Raji (cell line): ENCODE measurements around the gene AGPS.

Experiments used
- POLR2A ChIP-seq: IDR thresholded peaks from 2 replicates; pipeline ENCODE4 v1.6.1; 2011; ENCODE audit warnings: low read depth, low read length, control low read depth; ENCODE audit not compliant: insufficient read depth

AGPS gene

DNA sequence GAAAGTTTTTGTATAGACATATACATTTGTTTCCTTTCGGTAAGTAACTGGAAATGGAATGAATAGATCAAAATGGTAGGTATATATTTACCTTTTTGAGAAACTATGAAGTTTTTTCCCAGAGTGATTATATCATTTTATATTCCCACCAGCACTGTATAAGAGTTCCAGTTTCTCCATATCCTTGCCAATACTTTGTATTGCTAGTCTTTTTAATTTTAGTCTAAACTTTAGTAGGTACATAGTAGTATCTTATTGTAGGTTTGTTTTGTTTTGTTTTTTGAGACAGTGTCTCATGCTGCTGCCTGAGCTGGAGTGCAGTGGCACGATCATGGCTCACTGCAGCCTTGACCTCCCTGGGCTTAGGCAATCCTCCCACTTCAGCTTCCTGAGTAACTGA lies 56.6 kb downstream of the AGPS start:
- TF ChIP-seq POLR2A: no peak

DNA sequence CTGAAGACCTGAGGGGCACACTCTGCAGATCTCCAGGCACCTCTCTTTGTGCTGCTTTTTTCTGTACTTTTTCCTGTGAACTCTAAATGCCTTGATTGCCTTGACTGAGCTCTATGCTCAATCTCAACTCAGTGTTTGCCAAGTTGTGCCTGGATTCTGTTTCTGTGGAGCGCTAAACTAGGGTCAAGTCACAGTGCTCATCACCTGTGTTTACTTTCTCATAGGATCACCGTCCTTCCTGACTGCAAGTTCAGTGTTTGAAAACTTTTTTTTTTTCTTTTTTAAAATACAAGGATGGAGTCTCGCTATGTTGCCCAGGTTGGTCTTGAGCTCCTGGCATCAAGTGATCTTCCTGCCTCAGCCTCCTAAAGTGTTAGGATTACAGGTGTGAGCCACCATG lies 62.6 kb downstream of the AGPS start:
- TF ChIP-seq POLR2A: no peak

DNA sequence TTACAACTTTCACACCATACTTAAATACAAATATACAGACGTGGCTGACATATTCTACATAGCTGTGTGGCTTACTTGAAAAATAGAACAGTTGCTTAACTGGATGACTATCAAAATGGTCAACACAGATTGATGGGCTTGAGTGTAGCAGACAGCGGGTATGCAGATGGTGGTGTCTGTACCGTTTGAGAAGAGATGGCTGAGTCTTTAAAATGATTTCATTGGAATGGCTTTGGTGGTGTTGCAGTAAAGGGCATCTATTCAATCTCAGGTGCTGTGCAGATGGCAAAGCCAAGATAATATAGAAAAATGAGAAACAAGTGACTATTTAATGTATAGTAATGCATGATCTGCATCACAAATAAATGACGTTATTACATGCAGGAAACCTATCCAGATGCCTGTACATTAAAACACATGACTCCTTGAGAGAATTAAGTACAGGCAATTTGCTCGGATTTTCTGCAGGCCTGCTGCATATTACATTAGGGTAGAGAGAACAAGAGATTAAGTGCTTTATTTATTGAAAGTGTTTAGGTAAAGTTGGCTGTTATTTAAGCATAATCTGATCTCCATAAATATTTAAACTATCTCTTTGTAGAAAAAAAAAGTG lies 68.5 kb downstream of the AGPS start:
- TF ChIP-seq POLR2A: no peak

DNA sequence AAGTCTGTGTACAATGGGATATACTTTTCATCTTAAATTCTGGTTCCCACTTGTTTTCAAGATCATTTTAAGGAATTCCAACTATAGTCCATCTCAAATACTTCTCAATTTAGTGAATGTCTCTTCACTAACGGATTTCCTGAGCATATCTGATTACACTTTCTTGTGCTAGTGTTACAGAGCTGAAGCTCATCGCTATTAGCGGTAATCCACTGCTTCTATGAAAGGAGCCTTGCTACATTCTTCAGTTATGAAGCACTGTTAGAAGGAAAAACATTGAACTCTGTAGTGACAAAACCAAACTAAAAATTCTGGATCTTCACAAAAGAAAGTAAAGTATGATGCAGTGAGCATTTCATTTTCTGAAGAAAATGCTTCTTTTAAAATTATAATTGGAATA lies 72.0 kb downstream of the AGPS start:
- TF ChIP-seq POLR2A: no peak

DNA sequence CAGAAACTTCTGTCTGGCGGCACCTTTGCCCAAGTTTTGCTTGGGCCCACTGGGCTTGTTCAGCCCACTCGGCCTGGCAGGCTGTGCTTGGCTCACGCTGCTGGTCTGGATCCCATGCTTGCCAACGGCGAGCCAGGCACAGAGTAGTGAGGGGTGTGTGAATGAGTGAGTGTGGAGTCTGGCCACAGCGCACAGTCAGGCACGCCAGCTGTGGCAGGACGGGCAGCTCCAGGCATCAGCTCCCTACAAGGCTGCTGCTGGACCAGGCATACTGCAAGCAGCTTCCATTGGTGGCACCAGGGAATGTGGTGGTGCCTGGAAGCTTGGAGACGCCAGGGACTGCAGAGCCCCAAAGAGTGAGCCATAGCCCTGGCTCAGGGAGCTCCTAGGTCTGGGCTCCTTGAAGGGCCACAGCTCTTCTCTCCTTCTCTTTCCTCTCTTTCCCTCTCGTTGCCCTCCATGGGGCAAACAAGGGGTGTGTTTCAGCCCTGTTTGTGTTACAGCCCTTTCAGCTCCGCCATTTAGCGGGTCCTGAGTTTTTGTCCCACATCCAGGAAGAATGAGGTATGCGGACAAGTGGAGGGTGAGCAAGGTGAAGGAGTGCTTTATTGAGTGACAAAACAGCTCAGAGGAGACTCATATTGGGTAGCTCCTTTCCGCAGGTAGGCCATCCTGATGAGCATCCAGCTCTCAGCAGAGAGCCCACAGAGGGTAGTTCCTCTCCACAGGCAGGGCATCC lies 73.0 kb downstream of the AGPS start:
- TF ChIP-seq POLR2A: no peak

DNA sequence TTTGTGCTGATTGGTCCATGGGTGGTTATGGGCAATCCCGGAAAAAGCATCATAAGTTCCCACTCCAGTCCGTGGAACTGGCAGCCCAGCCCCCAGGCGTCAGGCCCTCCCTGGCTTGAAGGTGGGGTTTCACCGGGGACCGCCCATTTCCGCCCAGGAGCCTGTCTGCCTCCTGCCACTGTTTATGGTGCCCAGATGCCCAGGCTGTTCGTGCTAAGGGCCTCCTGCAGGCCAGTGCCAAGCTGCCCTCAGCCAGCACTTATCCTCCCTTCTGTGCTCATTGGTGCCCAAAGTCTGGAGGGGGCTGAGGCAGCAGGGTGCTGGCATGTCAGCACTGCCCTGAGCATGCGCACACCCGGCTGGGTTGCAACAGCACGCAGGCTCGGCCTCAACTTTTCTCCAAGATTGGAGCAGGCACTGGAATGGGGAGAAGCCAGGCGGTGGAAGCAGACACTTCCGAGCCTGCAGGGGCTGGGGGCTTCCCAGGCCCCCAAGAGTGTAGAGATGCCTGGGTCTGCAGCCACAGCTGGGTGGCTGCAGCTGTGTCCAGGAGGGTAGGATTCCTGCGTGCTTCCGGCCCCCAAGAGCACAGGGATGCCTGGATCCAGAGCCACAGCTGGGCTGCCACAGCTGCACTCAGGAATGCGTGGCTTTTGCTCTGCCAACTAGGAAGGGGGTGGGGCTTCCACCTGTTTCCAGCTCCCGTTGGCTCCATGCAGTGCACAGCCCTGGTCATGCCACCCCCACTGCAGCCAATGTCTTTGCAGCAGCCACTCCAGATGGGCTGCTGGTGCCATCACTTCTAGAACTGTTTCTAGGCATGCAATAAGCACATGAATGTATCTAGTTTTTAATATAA lies 74.0 kb downstream of the AGPS start:
- no peak for TF ChIP-seq POLR2A

DNA sequence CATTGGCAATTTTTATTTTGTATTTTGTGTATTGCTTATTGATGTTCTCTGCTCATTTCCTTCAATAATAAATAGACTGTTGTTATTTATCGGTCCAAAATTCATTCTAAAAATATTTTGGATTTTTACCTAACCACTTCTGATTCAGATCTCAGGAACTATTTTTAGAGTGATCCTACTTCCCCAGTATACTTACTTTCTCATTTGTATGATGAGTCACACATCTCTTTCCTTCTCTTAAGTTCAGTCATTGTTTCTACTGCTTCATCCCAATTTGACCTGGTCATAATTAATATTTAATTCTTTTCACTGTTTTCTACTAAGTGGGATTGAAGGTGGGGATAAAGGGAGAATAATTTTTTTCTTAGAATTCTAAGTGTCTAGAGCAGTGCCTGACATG lies 75.1 kb downstream of the AGPS start:
- no peak for TF ChIP-seq POLR2A

DNA sequence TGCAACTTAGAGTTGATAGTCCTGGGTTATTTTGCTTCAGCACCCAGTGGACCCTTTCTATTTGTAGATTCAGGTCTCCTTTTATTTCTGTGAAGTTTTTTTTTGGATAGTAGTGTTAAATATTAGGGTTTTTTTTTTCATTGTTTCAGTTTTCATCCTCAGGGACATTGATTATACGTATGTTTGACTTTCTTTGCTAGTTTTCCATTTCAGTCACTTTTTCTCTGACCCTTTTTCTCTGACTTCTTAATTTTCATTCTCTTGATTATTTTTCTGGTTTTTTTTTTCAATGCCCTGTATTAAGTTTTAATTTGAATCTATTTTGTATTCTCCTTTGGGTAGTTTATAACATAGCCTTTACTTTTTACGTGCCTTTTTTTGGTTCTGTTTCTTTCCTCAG lies 79.4 kb downstream of the AGPS start:
- TF ChIP-seq POLR2A: no peak

DNA sequence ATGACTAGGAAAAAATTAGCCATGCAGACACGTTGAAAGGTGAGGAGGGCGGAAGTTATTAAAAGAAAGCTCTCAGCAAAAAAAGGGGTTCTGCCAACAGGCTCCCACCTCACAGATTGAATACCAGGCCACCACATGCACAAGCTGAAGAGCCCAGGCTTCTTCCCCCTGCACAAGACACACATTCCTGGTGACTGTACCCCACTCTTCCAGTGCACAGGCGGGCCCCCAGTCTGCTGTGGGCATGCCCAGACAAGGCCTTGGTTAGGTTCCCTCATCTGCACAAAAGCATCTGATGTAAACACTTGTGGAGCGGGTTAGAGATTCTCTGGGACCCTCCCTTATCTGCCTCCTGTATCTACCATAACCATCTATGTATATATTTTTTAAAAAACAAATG lies 81.7 kb downstream of the AGPS start:
- TF ChIP-seq POLR2A: no peak

DNA sequence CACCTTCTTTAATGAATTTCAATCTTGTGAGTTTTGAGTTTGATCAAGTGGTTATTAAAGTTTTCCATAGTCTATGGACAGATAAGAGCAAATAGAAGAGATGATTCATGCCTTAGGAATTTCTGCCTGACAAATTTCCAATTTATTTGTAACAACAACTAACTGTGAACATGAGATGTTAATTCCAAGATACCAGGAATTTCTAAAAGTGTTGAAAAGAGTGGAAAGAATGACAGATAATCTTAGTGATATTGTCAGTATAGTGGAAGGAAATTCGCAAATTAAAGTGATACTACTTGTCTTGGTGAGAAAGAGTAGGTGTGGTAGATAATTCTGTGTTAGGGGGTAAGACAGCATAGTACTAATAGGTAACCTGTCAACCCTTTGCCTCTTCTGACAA lies 82.4 kb downstream of the AGPS start:
- TF ChIP-seq POLR2A: no peak

DNA sequence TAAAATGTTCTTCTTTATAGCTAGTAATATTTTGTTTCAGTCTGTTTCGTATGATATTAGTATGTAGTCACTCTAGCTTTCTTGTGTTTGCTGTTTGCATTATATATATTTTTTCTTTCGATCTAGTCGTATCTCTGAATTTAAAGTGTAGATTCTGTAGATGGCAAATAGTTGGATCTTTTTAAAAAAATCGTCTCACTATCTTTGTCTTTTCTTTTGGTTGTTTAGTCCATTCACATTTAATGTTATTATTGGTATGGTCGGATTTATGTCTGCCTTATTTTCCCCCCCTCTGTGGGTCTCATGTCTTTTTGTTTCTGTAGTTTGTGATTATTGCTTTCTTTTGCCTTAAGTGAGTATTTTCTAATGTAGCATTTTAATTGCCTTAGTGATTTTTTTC lies 84.3 kb downstream of the AGPS start:
- no peak for TF ChIP-seq POLR2A

DNA sequence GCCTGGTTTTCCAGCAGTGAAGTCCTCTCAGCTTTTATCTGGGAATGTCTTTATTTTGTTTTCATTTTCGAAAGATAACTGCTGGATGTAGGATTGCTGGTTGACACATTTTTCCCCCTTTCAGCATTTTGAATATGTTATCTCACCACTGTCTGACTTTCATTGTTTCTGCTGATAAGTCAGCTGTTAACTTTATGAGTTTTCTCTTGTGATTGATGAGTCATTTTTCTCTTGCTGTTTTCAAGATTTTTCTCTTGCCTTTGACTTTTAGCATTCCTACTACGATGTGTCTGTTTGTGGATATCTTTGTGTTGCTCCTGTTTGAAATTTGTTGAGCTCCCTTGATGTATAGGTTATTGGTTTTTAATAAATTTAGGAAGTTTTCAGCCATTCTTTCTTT lies 85.5 kb downstream of the AGPS start:
- no peak for TF ChIP-seq POLR2A

DNA sequence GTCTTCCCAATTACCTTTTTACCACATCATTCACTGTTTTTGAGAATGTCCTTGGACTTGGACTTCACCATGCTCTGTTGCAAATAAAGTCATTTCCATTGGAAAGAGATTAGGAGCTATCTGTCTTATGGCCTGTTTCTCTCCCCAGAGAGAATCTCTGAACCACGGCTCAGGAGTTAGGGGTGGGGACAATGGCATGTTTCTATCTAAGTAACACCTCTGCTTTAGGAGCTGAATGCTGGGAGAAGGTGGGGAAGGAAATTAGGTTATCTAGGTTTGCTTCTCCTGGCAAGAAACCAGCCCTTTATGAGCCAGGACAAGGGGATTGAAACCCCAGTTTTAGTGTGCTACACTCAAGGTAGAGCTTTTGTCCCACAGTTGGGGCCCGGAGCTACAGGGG lies 86.3 kb downstream of the AGPS start:
- no peak for TF ChIP-seq POLR2A

DNA sequence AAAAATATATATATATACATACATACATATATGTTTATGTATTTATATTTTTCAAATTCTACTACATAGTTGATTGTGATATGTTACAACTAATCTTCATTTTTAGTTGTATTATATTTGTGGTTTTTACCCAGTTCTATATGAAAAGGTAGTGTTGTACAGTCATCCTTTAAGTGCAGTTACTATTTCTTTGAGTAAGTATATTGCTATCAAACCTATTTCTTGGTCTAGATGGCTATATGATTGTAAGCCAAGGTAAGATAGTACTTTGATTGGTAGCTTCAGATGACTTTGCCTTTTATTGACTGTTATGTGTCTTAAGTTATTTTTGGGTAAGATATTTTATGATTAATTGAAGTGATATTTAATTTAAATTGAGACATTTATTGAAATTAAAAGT lies 89.6 kb downstream of the AGPS start:
- no peak for TF ChIP-seq POLR2A

DNA sequence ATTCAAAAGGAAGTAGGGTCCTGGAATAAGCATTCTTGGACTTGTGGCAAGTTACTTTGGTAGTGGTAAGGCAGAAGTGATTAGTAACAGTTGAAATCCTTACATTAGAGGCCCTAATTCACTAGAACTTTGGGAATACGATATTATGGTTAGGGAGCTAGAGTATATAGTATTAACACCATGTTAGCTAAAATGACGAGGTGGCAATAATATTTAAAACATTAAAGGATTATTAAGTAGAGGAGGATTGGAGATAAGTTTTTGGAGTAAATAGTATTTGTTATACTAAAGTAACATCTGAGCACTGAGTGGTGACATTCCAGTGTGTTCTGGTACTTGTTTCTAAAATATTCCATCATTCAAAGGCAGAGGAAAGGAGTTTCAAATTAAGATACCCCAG lies 91.0 kb downstream of the AGPS start:
- no peak for TF ChIP-seq POLR2A

DNA sequence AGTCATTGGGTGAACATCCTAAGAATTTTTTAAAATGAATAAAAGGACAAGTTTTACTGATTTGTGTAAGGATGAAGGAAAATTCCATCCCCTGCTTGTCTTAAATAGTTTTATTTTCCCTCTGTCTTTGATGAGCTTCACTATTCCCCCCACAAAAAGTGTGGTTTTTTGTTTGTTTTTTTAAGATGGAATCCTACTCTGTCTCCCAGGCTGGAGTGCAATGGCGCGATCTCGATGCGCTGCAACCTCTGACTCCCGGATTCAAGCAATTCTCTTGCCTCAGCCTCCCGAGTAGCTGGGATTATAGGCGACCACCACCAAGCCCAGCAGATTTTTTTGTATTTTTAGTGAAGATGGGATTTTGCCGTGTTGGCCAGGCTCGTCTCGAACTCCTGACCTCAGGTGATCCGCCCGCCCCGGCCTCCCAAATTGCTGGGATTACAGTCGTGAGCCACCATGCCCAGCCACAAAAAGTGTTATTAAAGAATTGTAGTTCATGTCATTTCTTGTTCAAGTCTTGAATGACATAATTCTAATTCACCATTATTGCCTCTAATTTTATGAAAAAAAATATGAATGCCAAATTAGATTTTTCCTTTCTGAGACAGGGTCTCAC lies 91.7 kb downstream of the AGPS start:
- no peak for TF ChIP-seq POLR2A
